ENCODE data around the gene MANF. TPM values are rescaled to one million over a fixed set of nuclear protein-coding genes. Genes with fewer than 3 reads are reported as not detected.
A peak's percentile ranks its signal among the peaks of the same experiment; 100 is the strongest.

The MANF gene
- total RNA-seq, 2 experiments from 2014 or later = 104 to 117 TPM

- POLR2A ChIA-PET = interaction anchor here (0.7 to 1.6 kb wide), 3 partner anchors 9 to 1096 kb away, joined by 3 to 6 read pairs (median 3); partner anchors contain the start of gene MAPKAPK3
Observed at GRCh38 chr3:51388286-51389029, 3.4 kb downstream of the MANF start.

GRCh38 chr3:51389423-51390183 is 4.5 kb downstream of the MANF start:
- H3K9me3 ChIP-seq (ENCODE audit: low read length) = no peaks in the 10 kb centered on the region
- ChIA-PET CTCF (ENCODE audit: unreplicated experiment) (interaction anchor here (0.6 to 1.3 kb wide), 2 partner anchors 13 to 112 kb away, joined by 3 to 9 read pairs; no protein-coding TSS in a partner anchor), POLR2A (interaction anchor here (0.7 to 1.6 kb wide), 3 partner anchors 226 to 1097 kb away, joined by 3 to 6 read pairs (median 3); partner anchors contain the start of gene MAPKAPK3)
- no peak overlapping the region for H3K4me3 ChIP-seq (ENCODE audit: low read depth, low read length, poor library complexity, severe bottlenecking)
- no peak overlapping the region for H2AFZ ChIP-seq (ENCODE audit: low read length)
- peaks cover 76% of the 10 kb centered on the region for H3K36me3 ChIP-seq (ENCODE audit: insufficient read depth, low read length)
- peak; percentile 77 for DNase-seq (ENCODE audit: low spot score)
- peak overlapping the region; percentile 92 for H3K4me2 ChIP-seq (ENCODE audit: low read length)
- peaks cover 62% of the 10 kb centered on the region for H3K79me2 ChIP-seq (ENCODE audit: insufficient read depth, low read depth, low read length)
- H3K4me1 ChIP-seq (ENCODE audit: insufficient read depth, low read length, poor library complexity, severe bottlenecking) = peaks cover 72% of the 10 kb centered on the region
- intact Hi-C loops (cut with micrococcal nuclease; ENCODE audit: unreplicated experiment) = loop anchor here (2.0 kb wide), 1 partner anchor 773 kb away; the partner anchor contains the start of gene MAPKAPK3
- BruUV-seq (replicated peaks) = no TSS peak
- peaks cover 39% of the 10 kb centered on the region for H4K20me1 ChIP-seq (ENCODE audit: insufficient read depth, low read length)
- TF ChIP-seq EZH2phosphoT487 (IDR thresholded peaks at IDR 0.05; ENCODE audit: borderline replicate concordance, low read depth, low read length) = no peak
- TF ChIP-seq CTCF (conservative IDR thresholded peaks at IDR 0.05; ENCODE audit: low read length) = peak; percentile 96
- H3K27ac ChIP-seq (ENCODE audit: low read depth, low read length, poor library complexity, severe bottlenecking) = peak overlapping the region; percentile 51
- no peaks in the 10 kb centered on the region for H3K9me2 ChIP-seq (ENCODE audit: insufficient read depth, low read length)

More at GRCh38 chr3:51388286-51389029, 3.4 kb downstream of the MANF start:
- H3K79me2 ChIP-seq (ENCODE audit: insufficient read depth, low read depth, low read length) = peaks cover 58% of the 10 kb centered on the region
- no TSS peak for BruUV-seq (replicated peaks)
- peak overlapping the region; percentile 92 for H3K4me2 ChIP-seq (ENCODE audit: low read length)
- DNase-seq (ENCODE audit: low spot score) = peak; percentile 40
- CTCF ChIA-PET (ENCODE audit: unreplicated experiment) = interaction anchor here (0.6 to 1.3 kb wide), 2 partner anchors 12 to 113 kb away, joined by 3 to 9 read pairs; no protein-coding TSS in a partner anchor
- peaks cover 35% of the 10 kb centered on the region for H4K20me1 ChIP-seq (ENCODE audit: insufficient read depth, low read length)
- peaks cover 64% of the 10 kb centered on the region for H3K36me3 ChIP-seq (ENCODE audit: insufficient read depth, low read length)
- peak overlapping the region; percentile 19 for H3K27ac ChIP-seq (ENCODE audit: low read depth, low read length, poor library complexity, severe bottlenecking)
- H2AFZ ChIP-seq (ENCODE audit: low read length) = no peak overlapping the region
- H3K4me1 ChIP-seq (ENCODE audit: insufficient read depth, low read length, poor library complexity, severe bottlenecking) = peaks cover 64% of the 10 kb centered on the region
- TF ChIP-seq CTCF (conservative IDR thresholded peaks at IDR 0.05; ENCODE audit: low read length) = no peak; the same call in 1 of the 2 replicates
- no peak for TF ChIP-seq EZH2phosphoT487 (IDR thresholded peaks at IDR 0.05; ENCODE audit: borderline replicate concordance, low read depth, low read length)
- intact Hi-C loops (cut with micrococcal nuclease; ENCODE audit: unreplicated experiment) = no loop called here
- peak overlapping the region; percentile 90 for H3K4me3 ChIP-seq (ENCODE audit: low read depth, low read length, poor library complexity, severe bottlenecking)
- no peaks in the 10 kb centered on the region for H3K9me2 ChIP-seq (ENCODE audit: insufficient read depth, low read length)
- H3K9me3 ChIP-seq (ENCODE audit: low read length) = no peaks in the 10 kb centered on the region
